Epithelial cell of proximal tubule (primary cell): Measurements from ENCODE around the gene INO80C. TPM values are rescaled to one million over a fixed set of nuclear protein-coding genes. Genes with fewer than 3 reads are reported as not detected.

Experiments
- DNase-seq: peaks from one replicate; pipeline ENCODE4 v3.0.0-alpha.2; 2011; ENCODE audit warnings: low read depth
- H3K4me3 ChIP-seq: 2 replicates; pipeline ENCODE4 v1.5.1; 2011; ENCODE audit warnings: low read depth, mild to moderate bottlenecking, low read length
- CTCF ChIP-seq: conservative IDR thresholded peaks from 2 replicates; pipeline ENCODE4 v1.5.1; 2012; ENCODE audit warnings: low read depth, mild to moderate bottlenecking, low read length
- total RNA-seq: library from RNA; depleted of rRNA; stranded (reverse); fragments of >200 nt; gene quantifications from 2 replicates; pipeline ENCODE4 v1.2.3, GENCODE V29; 2015

Gene INO80C
- total RNA-seq, 1 donor from 2014 or later = 8.3 TPM

- no peak for DNase-seq
- H3K4me3 ChIP-seq = no peak overlapping the region
- no peak for TF ChIP-seq CTCF
These were observed 28.8 kb upstream of the INO80C start for GRCh38 chr18:35526495-35527059.

DNA sequence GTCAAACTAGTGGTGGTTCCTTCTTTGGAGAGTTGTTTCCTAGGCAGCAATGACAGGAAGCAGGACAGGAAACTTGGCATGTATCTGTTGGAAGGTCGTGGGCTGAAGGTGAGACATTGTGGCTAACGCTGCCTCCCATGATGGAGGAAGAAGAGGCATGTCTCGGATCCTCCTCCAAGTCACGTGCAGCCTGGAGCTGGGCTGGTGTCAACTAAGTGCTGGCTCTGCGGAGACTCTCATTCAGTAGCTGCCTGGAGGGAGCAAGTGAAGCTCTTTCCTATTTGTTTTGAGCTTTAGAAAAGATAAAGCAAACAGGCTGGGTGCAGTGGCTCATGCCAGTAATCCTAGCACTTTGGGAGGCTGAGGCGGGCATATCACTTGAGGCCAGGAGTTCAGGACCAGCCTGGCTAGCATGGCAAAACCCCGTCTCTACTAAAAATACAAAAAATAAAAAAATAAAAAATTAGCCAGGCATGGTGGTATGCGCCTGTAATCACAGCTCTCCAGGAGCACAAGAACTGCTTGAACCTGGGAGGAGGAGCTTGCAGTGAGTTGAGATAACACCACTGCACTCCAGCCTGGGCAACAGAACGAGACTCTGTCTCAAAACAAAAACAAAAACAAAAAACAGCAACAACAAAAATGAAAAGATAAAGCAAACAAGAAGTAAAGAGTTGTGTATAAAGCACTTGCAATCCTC lies 28.2 kb upstream of the INO80C start:
- DNase-seq = no peak
- no peak overlapping the region for H3K4me3 ChIP-seq
- TF ChIP-seq CTCF = no peak

DNA sequence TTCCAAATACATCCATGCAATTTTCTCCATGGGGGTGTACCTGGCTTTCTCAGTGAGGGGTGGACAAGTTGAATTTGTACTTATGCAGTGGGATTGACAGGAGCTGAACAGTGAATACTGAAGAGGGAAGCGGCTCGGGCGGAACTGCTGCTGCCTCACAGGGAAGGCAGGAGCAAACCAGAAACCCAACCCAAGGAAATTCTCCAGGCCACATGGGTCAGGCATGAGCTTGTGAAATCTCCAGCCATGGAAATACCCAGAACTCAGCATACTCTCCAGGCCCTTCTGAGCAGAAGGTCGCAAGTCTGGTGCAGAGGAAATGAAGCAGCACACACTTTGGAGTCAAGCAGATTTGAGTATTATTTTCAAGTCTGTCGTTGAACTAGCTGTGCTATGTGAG lies 26.5 kb upstream of the INO80C start:
- peak; percentile 51 for DNase-seq
- TF ChIP-seq CTCF = no peak

GRCh38 chr18:35522130-35522959 lies 24.6 kb upstream of the INO80C start:
- no peak for TF ChIP-seq CTCF
- H3K4me3 ChIP-seq = no peak overlapping the region
- no peak for DNase-seq

More for the DNA sequence above, 26.5 kb upstream of the INO80C start:
- H3K4me3 ChIP-seq = no peak overlapping the region

- no peak overlapping the region for H3K4me3 ChIP-seq
- no peak for TF ChIP-seq CTCF
- DNase-seq = no peak
These were observed 23.4 kb upstream of the INO80C start for GRCh38 chr18:35521133-35521532.

DNA sequence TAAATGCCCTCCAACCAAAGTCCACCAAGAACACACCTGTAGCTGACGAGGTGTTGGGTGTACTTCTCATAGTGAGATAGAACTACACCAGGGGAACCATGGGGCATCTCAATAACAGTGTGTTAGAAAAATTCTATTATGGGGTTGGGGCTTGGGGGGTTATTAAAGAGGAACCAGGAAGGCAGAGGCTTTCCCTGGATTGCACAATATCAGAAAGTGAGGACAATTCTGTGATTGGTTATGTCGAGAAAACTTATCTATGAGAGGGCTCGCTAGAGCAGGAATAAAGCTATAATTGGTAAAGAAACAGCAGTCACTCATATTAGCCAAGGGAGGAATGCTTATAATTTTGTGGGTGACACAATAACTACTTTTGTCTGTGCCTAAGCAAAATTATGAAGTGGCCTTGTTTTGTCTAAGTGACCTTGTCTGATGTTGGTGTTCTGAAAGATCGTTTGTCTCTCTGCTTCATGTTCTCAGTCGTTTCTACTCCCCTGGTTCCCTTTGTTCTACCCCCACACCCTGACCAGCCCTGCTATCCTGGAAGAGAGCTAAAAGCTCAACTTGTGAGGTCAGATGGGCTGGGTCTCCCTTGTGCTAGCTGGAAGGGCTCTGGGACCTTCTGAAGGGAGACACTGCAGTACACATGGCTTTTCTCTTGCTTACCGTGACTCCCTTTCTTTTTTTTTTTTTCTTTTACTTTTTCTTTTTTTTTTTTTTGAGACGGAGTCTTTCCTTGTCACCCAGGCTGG lies 21.6 kb upstream of the INO80C start:
- H3K4me3 ChIP-seq = no peak overlapping the region
- TF ChIP-seq CTCF = no peak
- no peak for DNase-seq
